Activated naive CD4-positive, alpha-beta T cell treated with anti-CD3 and anti-CD28 coated beads, Interleukin-2, amount 50 U/mL, for 24 hours (primary cell): ENCODE data around the gene CLEC4D.
"Not testable (repeated sequence)": the region's sequence is repeated elsewhere in the genome, so short reads cannot be mapped to it uniquely, and the experiment has no call there.

Experiments used
- H3K27ac Mint-ChIP-seq: one replicate; pipeline ENCODE4 v1.8.0; 2021; ENCODE audit warnings: mild to moderate bottlenecking, mixed read lengths
- H3K27me3 Mint-ChIP-seq: one replicate; pipeline ENCODE4 v1.8.0; 2021; ENCODE audit warnings: mixed read lengths
- H3K36me3 Mint-ChIP-seq: one replicate; pipeline ENCODE4 v1.8.0; 2021; ENCODE audit warnings: mixed read lengths
- H3K4me1 Mint-ChIP-seq: one replicate; pipeline ENCODE4 v1.8.0; 2021; ENCODE audit warnings: mixed read lengths
- H3K4me3 Mint-ChIP-seq: one replicate; pipeline ENCODE4 v1.8.0; 2021; ENCODE audit warnings: mild to moderate bottlenecking, mixed read lengths
- H3K9me3 Mint-ChIP-seq: one replicate; pipeline ENCODE4 v1.8.0; 2021; ENCODE audit warnings: mixed read lengths

Gene CLEC4D

DNA sequence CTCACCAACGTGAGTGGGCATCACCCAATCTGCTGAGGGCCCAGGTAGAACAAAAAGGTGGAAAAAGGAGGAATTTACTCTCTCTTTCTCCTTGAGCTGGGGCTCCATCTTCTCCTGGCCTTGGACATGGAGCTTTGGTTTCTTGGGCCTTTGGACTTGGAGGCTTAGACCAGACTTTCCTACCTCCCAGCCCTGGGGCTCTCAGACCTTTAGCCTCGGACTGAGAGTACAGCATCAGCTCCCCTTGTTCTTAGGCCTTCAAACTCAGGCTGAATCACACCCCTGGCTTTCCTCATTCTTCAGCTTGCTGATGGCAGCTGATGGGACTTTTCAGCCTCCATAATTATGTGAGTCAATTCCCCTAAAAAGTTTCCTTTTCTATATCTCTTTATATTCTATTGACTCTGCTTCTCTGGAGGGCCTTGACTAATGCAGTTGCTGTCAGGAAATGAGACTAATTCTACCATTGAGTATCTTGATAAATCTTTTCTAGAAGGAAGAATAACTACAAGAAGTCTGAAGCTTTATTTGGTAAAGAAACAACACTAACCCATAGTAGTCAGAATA, 43.3 kb downstream of the CLEC4D start:
- no peaks in the 10 kb centered on the region for H3K36me3 Mint-ChIP-seq
- no peak overlapping the region for H3K4me3 Mint-ChIP-seq
- H3K4me1 Mint-ChIP-seq = no peaks in the 10 kb centered on the region
- no peak overlapping the region for H3K27ac Mint-ChIP-seq
- no peaks in the 10 kb centered on the region for H3K9me3 Mint-ChIP-seq
- peaks cover 2% of the 10 kb centered on the region for H3K27me3 Mint-ChIP-seq

DNA sequence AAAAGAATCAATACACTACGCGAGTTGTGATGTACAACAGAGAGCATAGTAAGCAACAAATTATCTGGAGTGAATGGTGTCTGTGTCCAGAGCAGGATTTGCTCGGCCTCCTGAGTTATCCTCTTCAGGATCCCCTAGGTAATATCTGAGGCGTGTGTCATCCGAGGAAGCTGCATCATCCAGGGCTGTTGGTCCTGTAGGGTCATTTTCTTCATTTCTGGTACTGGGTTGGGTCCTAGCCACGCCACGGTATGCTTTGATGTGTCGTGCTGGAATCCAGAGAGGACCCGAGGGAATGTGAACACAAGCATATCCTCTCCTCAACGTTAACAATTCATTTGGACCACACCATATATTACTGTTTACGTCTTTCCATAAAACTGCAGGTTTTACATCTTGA, 46.4 kb downstream of the CLEC4D start:
- Mint-ChIP-seq H3K9me3 (peaks cover 16% of the 10 kb centered on the region), H3K27me3 (peaks cover 2% of the 10 kb centered on the region), H3K4me1 (no peaks in the 10 kb centered on the region), H3K36me3 (peaks cover 4% of the 10 kb centered on the region), H3K4me3 (no peak overlapping the region), H3K27ac (no peak overlapping the region)

DNA sequence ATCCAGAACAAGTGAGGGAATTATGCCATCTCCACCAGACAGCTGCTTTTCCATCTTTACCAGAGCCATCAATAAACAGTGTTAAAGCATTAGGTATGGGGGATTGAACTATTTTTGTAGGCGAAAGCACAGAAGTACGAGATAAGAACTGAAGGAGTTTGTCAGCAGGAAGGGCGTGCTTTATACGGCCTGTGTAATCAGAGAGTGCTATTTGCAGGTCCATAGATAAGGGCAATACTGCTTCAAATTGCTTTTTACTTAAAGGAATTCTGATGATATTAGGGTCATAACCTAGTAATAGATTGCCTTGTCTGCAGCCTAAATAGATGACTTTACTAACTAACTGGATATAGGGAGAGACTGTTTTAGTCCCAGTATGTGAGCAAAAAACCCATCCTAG, 47.7 kb downstream of the CLEC4D start:
- peaks cover 4% of the 10 kb centered on the region for H3K36me3 Mint-ChIP-seq
- peaks cover 16% of the 10 kb centered on the region for H3K9me3 Mint-ChIP-seq
- peaks cover 3% of the 10 kb centered on the region for H3K27me3 Mint-ChIP-seq
- H3K4me1 Mint-ChIP-seq = no peaks in the 10 kb centered on the region
- H3K4me3 Mint-ChIP-seq = no peak overlapping the region
- no peak overlapping the region for H3K27ac Mint-ChIP-seq

DNA sequence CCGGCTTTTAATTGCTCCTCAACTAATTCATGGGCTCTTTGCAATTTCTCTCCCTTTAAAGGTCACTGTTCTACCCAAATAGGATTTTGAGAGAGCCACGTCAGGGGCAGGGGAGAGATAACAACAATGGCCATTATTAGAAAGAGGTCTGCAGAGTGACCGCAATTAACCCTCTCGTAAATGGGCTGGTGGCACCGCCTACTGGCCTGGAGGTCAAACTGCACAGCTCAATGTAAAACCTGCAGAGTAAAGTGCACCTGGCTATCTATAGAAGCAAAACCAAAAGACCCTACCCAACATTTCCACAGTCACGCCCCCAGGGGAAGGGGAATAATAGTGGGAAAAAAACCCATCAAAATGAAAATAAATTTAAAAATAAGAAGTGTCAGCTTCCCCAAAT, 49.0 kb downstream of the CLEC4D start:
- H3K4me3 Mint-ChIP-seq = no peak overlapping the region
- peaks cover 16% of the 10 kb centered on the region for H3K9me3 Mint-ChIP-seq
- H3K27ac Mint-ChIP-seq = no peak overlapping the region
- peaks cover 3% of the 10 kb centered on the region for H3K27me3 Mint-ChIP-seq
- H3K36me3 Mint-ChIP-seq = peaks cover 6% of the 10 kb centered on the region
- no peaks in the 10 kb centered on the region for H3K4me1 Mint-ChIP-seq

DNA sequence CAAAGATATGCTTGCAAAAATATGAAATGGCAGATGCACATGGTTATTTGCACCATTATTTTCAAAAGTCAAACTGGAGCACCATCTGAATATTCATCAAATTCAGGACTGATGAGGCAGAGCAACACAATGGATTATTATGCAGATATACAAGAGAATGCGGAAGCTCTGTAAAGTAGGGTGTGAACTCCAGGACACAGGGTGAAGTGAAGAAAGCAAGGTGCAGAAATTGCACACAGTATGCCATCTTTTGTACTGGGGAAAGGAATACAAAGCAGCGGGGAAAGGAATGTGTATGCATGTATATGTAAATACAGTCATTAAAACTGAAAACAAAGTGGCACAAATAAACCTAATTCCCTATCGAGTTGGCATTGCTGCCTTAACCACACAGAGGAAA, 50.1 kb downstream of the CLEC4D start:
- Mint-ChIP-seq H3K36me3 (peaks cover 6% of the 10 kb centered on the region), H3K4me1 (no peaks in the 10 kb centered on the region), H3K27me3 (peaks cover 3% of the 10 kb centered on the region), H3K9me3 (peaks cover 16% of the 10 kb centered on the region), H3K27ac (no peak overlapping the region), H3K4me3 (no peak overlapping the region)

DNA sequence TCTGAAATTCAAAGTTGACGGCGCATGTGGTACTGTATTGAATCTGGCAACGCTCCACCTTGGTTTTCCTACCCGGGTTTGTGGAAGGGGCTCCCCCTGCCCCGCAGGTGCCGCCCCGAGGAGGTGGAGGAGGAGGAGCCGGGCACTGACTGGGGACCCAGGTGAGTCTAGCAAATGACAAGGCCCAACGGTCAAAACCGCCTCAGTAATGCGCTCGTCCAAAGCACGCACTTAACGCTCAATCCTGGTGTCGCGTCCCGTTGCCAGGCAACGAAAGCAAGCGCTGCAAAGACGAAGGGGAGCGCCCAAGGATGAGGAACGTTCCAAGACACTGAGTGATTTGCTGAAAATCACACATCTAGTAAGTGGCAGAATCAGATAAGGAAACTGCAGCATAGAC, 51.4 kb downstream of the CLEC4D start:
- Mint-ChIP-seq H3K9me3 (peaks cover 16% of the 10 kb centered on the region), H3K27ac (no peak overlapping the region), H3K4me1 (no peaks in the 10 kb centered on the region), H3K4me3 (no peak overlapping the region), H3K36me3 (peaks cover 6% of the 10 kb centered on the region), H3K27me3 (peaks cover 3% of the 10 kb centered on the region)

DNA sequence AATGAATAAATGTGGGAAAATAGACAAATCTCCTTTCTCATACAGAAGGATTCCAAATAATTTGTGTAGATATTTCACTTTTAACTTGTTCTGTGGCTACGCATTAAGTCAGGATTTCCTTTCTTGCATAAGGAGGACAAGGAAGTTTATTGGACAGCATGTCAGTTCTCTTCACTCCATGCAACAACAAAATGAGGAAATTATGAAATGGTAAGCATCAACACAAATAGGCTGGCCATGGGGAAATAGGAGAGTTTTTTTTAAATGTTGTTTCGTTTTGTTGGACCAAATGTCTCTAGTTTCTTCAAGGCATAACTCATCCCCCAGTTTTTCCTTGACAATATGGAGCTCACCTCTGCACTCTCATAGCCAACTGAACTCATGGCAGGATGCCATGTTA, 52.7 kb downstream of the CLEC4D start:
- H3K9me3 Mint-ChIP-seq = peaks cover 16% of the 10 kb centered on the region
- not testable (repeated sequence) for H3K36me3 Mint-ChIP-seq, H3K4me1 Mint-ChIP-seq, H3K27me3 Mint-ChIP-seq, H3K27ac Mint-ChIP-seq, H3K4me3 Mint-ChIP-seq

DNA sequence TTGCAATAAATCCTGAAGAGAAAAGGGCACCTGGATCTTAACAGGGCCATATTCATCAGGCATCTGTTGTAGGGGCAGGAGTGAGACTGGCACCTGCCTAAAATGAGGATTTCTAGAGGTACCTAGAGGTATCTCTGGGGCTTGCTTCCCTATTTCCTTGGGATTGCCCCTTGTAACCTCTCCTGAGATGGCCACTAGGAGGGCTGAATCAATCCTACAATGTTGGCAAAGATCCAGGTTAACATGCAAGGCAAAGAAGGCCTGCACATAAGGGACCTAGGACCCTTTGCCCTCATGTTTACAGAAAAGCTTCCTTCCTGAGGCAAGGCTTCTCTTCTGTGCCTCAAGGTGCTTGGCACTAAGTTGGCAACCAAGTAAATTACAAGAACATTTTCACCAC, 53.2 kb downstream of the CLEC4D start:
- peaks cover 6% of the 10 kb centered on the region for H3K36me3 Mint-ChIP-seq
- H3K27me3 Mint-ChIP-seq = peaks cover 1% of the 10 kb centered on the region
- no peak overlapping the region for H3K4me3 Mint-ChIP-seq
- H3K4me1 Mint-ChIP-seq = no peaks in the 10 kb centered on the region
- no peak overlapping the region for H3K27ac Mint-ChIP-seq
- peaks cover 16% of the 10 kb centered on the region for H3K9me3 Mint-ChIP-seq
